GM18505 (cell line): ENCODE measurements around the gene BTG2.
A peak's percentile ranks its signal among the peaks of the same experiment; 100 is the strongest.

Source experiments
- ATAC-seq: cut with Tn5 transposase; IDR thresholded peaks from one replicate; pipeline ENCODE4 v1.9.1; 2021; ENCODE audit not compliant: unreplicated experiment
- POLR2A ChIP-seq: IDR thresholded peaks from 4 replicates; pipeline ENCODE4 v1.6.1; 2011; ENCODE audit warnings: borderline replicate concordance; ENCODE audit not compliant: insufficient read depth, insufficient read length; ENCODE audit errors: extremely low read depth

BTG2 gene

DNA sequence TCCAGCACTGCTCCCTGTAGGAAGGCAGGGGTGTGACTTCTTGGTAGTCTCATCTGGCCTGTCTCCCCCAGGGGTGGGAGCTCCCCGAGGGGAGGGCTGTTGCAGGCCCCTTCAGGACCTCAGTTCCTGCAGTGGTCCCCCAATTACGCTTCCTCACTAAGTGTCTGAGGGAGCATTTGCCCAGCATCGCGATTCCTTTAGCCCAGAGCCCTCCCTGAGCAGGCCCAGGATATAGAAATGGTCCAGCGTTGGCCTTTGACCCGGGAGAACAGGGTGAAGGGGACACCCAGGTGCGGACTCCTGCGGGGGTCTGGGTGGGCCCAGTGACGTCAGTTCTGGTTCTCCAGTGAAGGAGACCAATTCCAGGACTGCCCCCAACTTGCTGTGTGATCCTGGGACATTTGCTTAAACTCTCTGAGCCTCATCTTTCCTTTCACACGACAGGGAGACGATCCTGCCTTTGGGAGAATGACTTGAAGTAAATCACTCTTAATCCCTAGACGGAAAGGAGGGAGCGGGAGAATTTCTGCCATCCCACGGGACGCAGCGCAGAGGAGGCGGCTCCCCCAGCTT, 32.6 kb upstream of the BTG2 start:
- no peak for ATAC-seq
- TF ChIP-seq POLR2A = no peak

DNA sequence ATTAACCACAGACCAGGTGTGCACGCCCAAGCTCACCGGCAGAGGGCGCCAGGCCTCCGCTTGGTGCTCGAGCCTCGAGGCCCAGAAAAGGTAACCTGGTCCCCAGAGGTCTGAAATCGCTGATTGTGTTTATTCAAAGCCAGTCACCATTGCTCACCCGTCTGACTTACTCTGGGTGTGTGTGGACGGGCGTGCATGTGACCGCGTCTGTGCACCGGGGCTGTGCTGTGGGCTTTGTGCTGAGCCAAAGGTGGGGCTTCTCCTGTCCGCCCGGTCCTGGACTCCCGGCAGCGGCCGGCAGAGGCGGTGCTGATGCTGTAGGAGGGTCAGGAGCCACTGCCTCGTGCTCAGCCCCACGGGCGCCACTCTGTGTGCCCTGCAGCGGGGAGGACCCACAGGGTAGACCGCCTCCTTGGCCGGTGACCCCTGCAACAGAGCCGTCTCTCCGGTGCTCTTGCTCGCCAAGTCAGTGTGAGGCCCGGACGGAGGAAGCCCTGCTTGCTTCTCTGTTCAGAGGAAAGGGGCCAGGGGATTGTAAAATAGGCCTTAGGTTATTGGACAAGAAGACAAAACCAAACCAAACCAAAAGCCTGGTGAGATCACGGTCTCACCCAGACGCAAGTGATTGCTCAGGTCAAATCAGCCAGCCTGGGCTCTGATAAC, 32.0 kb upstream of the BTG2 start:
- TF ChIP-seq POLR2A = peak; percentile 53
- ATAC-seq = peak; percentile 51

DNA sequence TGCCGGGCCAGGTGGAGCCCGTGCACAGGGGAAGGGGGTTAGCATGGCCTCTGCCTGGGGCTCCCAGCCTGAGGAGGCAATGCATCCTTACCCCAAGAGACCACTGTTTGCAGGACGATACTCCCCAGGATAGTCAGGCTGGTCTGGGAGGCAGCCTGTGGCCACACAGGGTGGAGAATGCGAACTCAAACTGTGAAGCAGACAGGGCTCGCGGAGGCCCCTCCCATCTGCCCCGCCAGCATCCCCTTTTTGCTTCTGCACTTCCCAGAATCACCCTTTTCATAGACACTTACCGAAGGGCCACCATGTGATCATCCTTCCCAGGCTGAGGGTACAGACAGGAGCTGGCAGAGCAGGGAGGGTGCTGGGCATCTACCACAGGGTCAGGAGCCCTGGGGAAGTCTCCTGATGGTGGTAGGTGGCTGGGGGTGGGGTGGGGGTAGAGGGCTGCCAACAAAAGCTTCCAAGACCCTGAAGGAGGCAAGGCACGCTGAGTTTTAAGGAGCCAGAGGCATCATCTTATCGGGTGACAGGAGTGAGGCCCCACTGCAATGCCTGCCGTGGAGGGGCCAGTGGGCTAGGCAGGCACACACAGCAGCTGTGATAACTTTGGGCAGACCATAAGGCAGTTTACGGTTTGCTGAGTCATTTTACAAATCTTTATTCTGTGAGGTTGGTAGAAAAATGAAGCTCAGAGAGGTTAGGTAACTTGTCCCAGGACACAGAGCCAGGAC, 31.3 kb upstream of the BTG2 start:
- TF ChIP-seq POLR2A = no peak
- ATAC-seq = no peak

DNA sequence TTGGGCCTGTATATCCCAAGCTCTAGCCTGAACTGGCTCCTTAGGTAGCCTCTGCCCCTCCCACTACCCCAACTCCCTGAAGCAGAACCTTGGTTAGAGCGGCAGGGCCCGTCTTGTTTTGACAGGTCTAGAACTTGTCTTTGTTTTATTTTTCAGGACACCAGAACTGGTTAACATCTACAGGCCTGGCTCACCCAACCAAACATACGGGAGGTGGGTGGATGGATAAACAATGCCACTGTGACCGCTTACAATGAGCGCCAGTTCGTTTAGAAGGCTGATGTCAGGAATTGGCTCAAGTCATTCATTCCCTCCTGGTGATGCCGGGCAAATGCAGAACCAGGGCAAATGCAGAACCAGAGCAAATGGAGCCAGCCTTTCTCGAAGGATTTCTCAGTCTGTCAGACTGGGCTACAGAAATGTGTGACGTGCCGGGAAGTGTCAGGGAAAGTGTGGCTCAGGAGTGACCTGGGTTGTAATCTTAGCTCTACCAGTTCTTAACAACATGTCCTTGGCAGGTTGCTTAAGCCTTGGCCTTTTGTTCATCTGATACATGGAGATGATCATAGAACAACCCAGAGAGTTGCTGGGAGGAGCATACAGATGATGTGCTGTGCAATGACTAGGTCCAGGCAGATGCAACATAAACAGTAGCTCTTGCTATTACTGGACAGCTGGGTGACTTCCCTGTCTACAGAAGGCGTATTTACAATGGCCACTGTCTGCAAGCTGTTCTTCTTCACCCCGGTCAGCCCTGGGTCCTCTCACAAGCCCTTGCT, 30.5 kb upstream of the BTG2 start:
- no peak for ATAC-seq

DNA sequence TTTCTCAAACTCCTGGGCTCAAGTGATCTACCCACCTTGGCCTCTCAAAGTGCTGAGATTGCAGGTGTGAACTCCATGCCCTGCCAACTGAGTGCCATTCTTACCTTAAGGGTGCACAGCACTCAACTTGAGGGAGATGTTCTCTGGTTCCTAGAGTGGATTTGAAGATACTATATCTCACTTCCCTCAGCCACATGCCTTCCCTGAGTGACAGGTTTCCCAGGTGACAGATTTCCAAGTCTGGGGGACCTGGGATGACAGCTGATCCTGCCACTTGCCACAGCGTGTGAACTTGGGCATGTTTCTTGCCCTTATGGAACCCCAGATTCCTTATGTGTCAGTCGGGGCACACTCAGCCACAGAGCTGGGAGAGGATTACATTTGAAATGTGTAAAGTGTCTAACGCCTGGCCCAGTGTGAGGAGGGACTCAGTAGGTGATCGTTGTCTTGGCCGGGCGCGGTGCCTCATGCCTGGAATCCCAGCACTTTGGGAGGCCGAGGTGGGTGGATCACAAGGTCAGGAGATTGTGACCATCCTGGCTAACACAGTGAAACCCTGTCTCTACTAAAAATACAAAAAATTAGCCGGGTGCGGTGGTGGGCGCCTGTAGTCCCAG, 29.6 kb upstream of the BTG2 start:
- no peak for ATAC-seq
- TF ChIP-seq POLR2A = no peak

More for the DNA sequence above, 30.5 kb upstream of the BTG2 start:
- no peak for TF ChIP-seq POLR2A

DNA sequence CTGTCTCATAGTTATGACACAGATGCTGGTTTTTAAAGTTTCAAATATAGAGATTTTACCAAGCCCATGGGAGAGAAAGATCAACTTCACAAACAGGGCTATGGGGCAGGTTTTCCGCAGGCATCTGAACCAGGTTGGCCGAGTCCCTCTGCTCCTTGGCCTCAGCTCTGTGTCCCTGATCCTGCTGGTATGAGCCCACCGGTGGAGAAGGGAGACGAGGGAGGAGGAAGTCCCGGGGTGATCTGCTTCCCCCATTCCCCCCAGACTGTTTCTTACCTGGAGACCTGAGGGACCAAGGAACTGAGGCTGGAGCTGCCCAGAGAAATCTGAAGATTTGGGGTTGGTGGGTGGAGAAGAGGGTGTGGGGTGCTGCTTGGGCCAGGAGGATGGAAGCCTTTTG, 28.9 kb upstream of the BTG2 start:
- TF ChIP-seq POLR2A = no peak
- ATAC-seq = no peak

DNA sequence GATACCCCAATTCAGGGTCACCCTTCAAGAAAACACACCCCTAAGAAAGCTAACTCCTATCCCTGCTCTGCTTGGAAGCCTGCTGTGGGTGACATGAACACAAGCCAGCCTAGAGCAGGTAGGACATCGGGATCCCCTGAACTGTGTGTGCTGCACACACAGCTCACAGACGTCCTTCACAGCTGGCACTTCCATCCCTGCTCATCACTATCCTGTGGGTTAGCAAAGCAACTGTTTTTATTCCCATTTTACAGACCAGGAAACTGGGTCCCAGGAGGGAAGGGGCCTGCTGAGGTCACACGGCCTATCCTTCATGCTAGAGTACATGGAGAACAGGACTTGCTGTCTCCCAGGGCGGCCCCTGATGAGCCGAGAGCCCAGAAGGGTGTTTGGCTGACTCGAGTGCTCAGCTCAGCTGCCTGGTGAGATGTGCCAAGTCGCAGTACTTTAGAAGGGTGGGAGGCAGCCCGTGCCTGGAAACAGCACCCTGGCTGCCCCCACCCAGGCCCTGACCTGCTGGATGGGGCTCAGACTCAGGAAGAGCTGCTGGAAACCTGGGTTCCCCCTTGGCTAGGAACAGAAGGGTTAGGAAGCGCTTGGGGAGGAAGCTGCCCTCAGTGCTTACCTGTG, 28.3 kb upstream of the BTG2 start:
- no peak for TF ChIP-seq POLR2A
- ATAC-seq = no peak

DNA sequence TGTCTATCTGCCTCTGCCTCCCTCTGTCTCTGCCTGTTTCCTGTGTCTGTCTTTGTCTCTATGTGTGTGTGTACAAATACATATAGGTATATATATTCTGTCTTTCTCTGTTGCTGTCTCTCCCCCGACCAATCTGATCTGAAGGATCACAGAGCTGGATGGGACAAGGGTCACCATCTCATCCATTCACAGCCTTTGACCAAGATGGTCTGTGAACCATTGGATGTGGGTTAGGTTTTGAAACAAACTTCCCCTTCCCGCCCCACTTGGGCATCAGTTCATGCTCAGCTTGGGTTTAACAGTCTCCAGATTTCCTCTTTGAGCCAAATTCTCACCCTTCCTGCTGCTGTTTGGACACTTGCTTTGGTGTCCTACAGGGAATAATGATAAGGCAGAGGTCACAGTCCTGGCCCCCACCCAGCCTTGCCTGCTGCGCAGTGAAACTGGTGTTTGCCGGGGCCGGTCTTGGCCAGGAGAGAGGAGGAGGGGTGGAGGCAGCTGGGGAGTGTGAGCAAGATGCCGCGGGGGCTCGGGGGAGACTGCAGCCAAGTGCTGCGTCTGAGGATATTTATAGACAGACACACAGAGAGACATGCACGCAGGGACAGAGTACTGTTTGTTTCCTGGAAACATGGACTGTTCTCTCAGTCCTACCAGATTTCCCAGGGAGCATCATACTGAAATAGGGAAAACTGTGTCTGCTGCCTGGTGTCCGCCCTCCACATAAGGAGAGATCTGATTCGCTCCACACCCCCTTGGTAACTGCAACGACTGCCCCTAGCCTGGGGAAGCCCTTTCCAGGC, 27.0 kb upstream of the BTG2 start:
- ATAC-seq = no peak
- no peak for TF ChIP-seq POLR2A

DNA sequence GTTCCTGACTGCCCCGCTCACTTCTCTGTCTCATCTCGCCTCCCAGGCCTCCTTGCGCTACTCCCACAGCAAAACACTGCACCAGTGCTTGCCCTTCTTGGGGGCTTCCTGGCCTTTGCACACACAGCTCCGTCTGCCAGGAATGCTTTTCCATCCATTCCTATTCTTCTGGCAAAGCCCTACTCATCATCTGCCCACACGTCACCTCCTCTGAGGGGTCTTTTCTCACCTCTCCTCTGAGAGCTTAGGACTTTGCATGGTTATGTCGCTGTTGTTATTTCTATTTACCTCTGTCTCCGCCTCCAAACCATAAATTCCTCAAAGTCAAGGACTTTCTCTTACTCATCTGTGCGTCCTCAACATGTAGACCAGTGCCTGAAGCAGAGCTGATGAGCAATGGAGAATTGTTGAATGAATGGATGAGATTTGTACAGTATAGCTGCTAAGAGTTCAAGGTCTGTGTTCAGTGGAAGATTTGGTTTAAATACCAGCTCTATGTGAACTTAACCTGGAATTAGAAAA, 26.4 kb upstream of the BTG2 start:
- TF ChIP-seq POLR2A = no peak
- no peak for ATAC-seq

DNA sequence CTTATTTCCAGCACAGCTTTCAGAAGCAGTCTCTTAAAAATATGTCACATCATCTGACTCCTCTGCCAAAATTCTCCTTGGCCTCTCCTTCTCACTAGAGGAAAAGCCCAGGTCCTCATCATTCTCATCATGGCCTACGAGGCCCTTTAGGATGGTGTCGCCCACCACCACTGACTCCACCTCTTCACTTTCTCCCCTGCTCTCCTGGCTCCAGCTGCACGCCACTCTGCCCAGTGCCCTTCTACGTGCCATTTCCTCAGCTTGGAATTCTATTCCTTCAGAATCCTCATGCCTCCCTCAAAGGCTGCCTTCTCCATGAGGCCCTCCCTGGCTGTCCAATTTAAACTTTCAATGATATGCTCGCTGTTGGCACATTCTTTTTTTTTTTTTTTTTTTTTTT, 25.3 kb upstream of the BTG2 start:
- no peak for ATAC-seq
- TF ChIP-seq POLR2A = no peak

DNA sequence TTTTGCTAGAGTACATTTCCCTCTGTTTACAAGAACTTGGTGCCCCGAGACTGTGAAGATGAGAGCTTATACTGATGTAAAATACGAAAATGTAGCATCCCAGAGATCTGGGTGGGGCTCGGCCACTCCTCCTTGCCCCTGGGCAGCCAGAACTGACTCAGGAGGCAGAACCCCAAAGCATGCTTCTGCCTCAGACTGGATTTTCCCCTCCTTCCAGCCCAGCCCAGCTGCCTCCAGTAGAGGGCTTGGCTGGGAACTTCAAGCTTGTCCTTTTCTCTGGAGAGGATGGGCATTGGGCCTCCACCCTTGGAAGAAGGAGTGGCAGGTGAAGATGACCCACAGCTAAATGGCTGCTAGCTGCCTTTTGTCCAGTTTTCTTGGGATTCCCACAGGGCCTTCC, 24.3 kb upstream of the BTG2 start:
- no peak for ATAC-seq
- TF ChIP-seq POLR2A = no peak
